HepG2 (cell line): ENCODE measurements around the gene ASF1B. TPM values are rescaled to one million over a fixed set of nuclear protein-coding genes. Genes with fewer than 3 reads are reported as not detected.

ENCODE experiments used
- ATAC-seq: fragments of 200-7000 bp; cut with Tn5 transposase; 3 replicates; pipeline ENCODE4 v1.9.1; 2020; ENCODE audit warnings: mild to moderate bottlenecking, moderate library complexity
- BruUV-seq: library from RNA; stranded (reverse); fragments of 400-500 nt; replicated peaks from 2 replicates; lab custom pipeline; 2021; lab: Mats Ljungman, UMichigan
- CTCF ChIA-PET: fragments of 300-600 bp; formaldehyde crosslinking; extraction: SDS; loops from one replicate; lab custom pipeline; 2021; ENCODE audit warnings: low total read pairs, inconsistent platforms, low intra/inter-chr PET ratio; lab: Yijun Ruan, JAX
- POLR2A ChIA-PET: fragments of 350-600 bp; sonication (Branson Sonifier 250); formaldehyde crosslinking; loops from one replicate; lab custom pipeline; 2020; ENCODE audit warnings: antibody characterized with exemption, inconsistent platforms; lab: Yijun Ruan, JAX
- DNase-seq: peaks from one replicate; pipeline ENCODE4 v3.0.0-alpha.2; 2015; ENCODE audit warnings: low spot score
- FAIRE-seq: peaks from 3 replicates; lab custom pipeline; 2011; peaks lifted over from hg19 to GRCh38; lab: Jason Lieb, UNC
- H2AFZ ChIP-seq: one replicate; pipeline ENCODE4 v1.6.1; 2011; ENCODE audit warnings: low read length, inconsistent platforms
- H3K27ac ChIP-seq: fragments of 300-600 bp; 3 replicates; pipeline ENCODE4 v1.8.0; 2011; ENCODE audit warnings: mixed run types, mild to moderate bottlenecking, mixed read lengths, low read length, inconsistent platforms; ENCODE audit not compliant: insufficient read depth; ENCODE audit errors: extremely low read length
- H3K27me3 ChIP-seq, 2 experiments: fragments of 200-600 bp in 1 of 2; 2 replicates in 1 of 2; 3 replicates in 1 of 2; pipeline versions ENCODE4 v1.6.0 to v1.8.0; 2011; ENCODE audit warnings: low read length in 2 of 2, mild to moderate bottlenecking in 2 of 2, moderate library complexity in 2 of 2, inconsistent platforms in 1 of 2; ENCODE audit not compliant: insufficient read depth in 2 of 2, control insufficient read depth in 1 of 2
- H3K36me3 ChIP-seq, 2 experiments: fragments of 200-600 bp in 1 of 2; replicated peaks in 1 of 2; 2 replicates in 1 of 2; 3 replicates in 1 of 2; pipeline versions ENCODE4 v1.5.1 to v1.8.0; 2011; ENCODE audit warnings: low read length in 2 of 2, inconsistent platforms in 1 of 2; ENCODE audit not compliant: insufficient read depth in 2 of 2, control insufficient read depth in 1 of 2
- H3K4me1 ChIP-seq: 2 replicates; pipeline ENCODE4 v1.5.1; 2012; ENCODE audit warnings: low read length, inconsistent platforms; ENCODE audit not compliant: insufficient read depth
- H3K4me2 ChIP-seq: 2 replicates; pipeline ENCODE4 v1.6.0; 2011; ENCODE audit warnings: low read depth, low read length, inconsistent platforms
- H3K4me3 ChIP-seq, 3 experiments: fragments of 200-600 bp in 1 of 3; sonication (generic), shearing (Covaris generic) in 1 of 3; replicated peaks in 1 of 3; 2 replicates each; pipeline ENCODE4 v1.5.1; 2011 to 2016; ENCODE audit warnings: low read length in 3 of 3, inconsistent platforms in 2 of 3, low read depth in 2 of 3, mild to moderate bottlenecking in 2 of 3, control low read depth in 1 of 3, mixed read lengths in 1 of 3; ENCODE audit not compliant: insufficient read depth in 1 of 3
- H3K79me2 ChIP-seq: one replicate; pipeline ENCODE4 v1.6.1; 2011; ENCODE audit warnings: low read length, inconsistent platforms; ENCODE audit not compliant: insufficient read depth
- H3K9ac ChIP-seq: 2 replicates; pipeline ENCODE4 v1.6.0; 2011; ENCODE audit warnings: mild to moderate bottlenecking, low read depth, low read length, inconsistent platforms; ENCODE audit not compliant: insufficient read depth
- H3K9me3 ChIP-seq: 2 replicates; pipeline ENCODE4 v1.5.1; 2012; ENCODE audit warnings: mild to moderate bottlenecking, low read length
- H4K20me1 ChIP-seq: 2 replicates; pipeline ENCODE4 v1.6.0; 2011; ENCODE audit warnings: inconsistent platforms, mild to moderate bottlenecking, low read length, moderate library complexity; ENCODE audit not compliant: insufficient read depth
- DBP ChIP-seq: sonication (generic); formaldehyde crosslinking; IDR thresholded peaks from 2 replicates; pipeline ENCODE4 v1.4.0; 2020; ENCODE audit warnings: missing genetic modification reagents; ENCODE audit errors: not compliant biosample characterization
- EEA1 ChIP-seq: sonication (generic); formaldehyde crosslinking; IDR thresholded peaks from 2 replicates; pipeline ENCODE4 v1.5.1; 2020; ENCODE audit warnings: mild to moderate bottlenecking, missing genetic modification reagents, borderline replicate concordance
- EP300 ChIP-seq, 3 experiments: sonication (generic) in 1 of 3; formaldehyde crosslinking in 1 of 3; IDR thresholded peaks; 2 replicates each; pipeline versions ENCODE4 v1.5.1 to v1.6.1; 2011 to 2020; ENCODE audit warnings: low read depth in 2 of 3, low read length in 2 of 3, borderline replicate concordance in 1 of 3, improper control_type of control experiment in 1 of 3, mild to moderate bottlenecking in 1 of 3, missing genetic modification reagents in 1 of 3, moderate library complexity in 1 of 3
- FUBP1 ChIP-seq: sonication (generic); formaldehyde crosslinking; IDR thresholded peaks from 2 replicates; pipeline ENCODE4 v1.5.1; 2020; ENCODE audit warnings: missing genetic modification reagents, mild to moderate bottlenecking, borderline replicate concordance
- HNF1B ChIP-seq: sonication (generic); formaldehyde crosslinking; IDR thresholded peaks from 2 replicates; pipeline ENCODE4 v1.5.1; 2020; ENCODE audit warnings: mild to moderate bottlenecking, moderate library complexity, missing genetic modification reagents
- MBD4 ChIP-seq: IDR thresholded peaks from 2 replicates; pipeline ENCODE4 v1.6.1; 2012; ENCODE audit warnings: low read length, inconsistent platforms, borderline replicate concordance
- ONECUT2 ChIP-seq: sonication (generic); formaldehyde crosslinking; IDR thresholded peaks from 2 replicates; pipeline ENCODE4 v1.4.0; 2020; ENCODE audit warnings: missing genetic modification reagents
- POGK ChIP-seq: sonication (generic); formaldehyde crosslinking; conservative IDR thresholded peaks from 2 replicates; pipeline ENCODE4 v1.8.0; 2022; ENCODE audit warnings: mild to moderate bottlenecking, moderate library complexity, missing genetic modification reagents
- RCOR2 ChIP-seq: IDR thresholded peaks from 2 replicates; pipeline ENCODE4 v1.6.1; 2016; ENCODE audit warnings: missing biosample characterization, missing genetic modification reagents
- SMAD9 ChIP-seq: sonication (generic); formaldehyde crosslinking; IDR thresholded peaks from 2 replicates; pipeline ENCODE4 v1.5.1; 2020; ENCODE audit warnings: mild to moderate bottlenecking, missing genetic modification reagents
- TBX3 ChIP-seq: fragments of 450-650 bp; IDR thresholded peaks from 2 replicates; pipeline ENCODE4 v1.6.1; 2017; ENCODE audit warnings: antibody characterized with exemption, mild to moderate bottlenecking, inconsistent platforms, borderline replicate concordance
- THAP8 ChIP-seq: sonication (generic); formaldehyde crosslinking; IDR thresholded peaks from 2 replicates; pipeline ENCODE4 v1.5.1; 2020; ENCODE audit warnings: missing genetic modification reagents, mild to moderate bottlenecking, borderline replicate concordance
- ZMYM3 ChIP-seq: sonication (generic); formaldehyde crosslinking; IDR thresholded peaks from 2 replicates; pipeline ENCODE4 v1.5.1; 2020; ENCODE audit warnings: mild to moderate bottlenecking, missing genetic modification reagents
- ZNF30 ChIP-seq: sonication (generic); formaldehyde crosslinking; IDR thresholded peaks from 2 replicates; pipeline ENCODE4 v1.5.0; 2020; ENCODE audit warnings: mild to moderate bottlenecking, missing genetic modification reagents
- ZNF761 ChIP-seq: sonication (generic); formaldehyde crosslinking; conservative IDR thresholded peaks from 2 replicates; pipeline ENCODE4 v1.4.0; 2020; ENCODE audit warnings: mild to moderate bottlenecking, missing genetic modification reagents
- WGBS: methylation state at CpG from one replicate; pipeline ENCODE4 v1.1.6; 2017; ENCODE audit warnings: low lambda C conversion rate; 5-methylcytosine and 5-hydroxymethylcytosine counted together
- in situ Hi-C: cut with HindIII; loops from 2 replicates; pipeline ENCODE4 v1.10.0; 2017; ENCODE audit warnings: low pct_unique_long_range_greater_than_20kb; ENCODE audit not compliant: extremely low pct_ligation_motif_present
- intact Hi-C: fragments of 100-400 bp; cut with micrococcal nuclease; formaldehyde crosslinking; loops from one replicate; pipeline ENCODE4 v1.10.0; 2022; ENCODE audit not compliant: unreplicated experiment
- polyA plus RNA-seq, 8 experiments: library from polyadenylated mRNA; depleted of rRNA in 3 of 8; stranded (reverse) in 7 of 8; unstranded in 1 of 8; fragments of >200 nt; fragmentation: Illumina TruSeq in 4 of 8; extraction: Trizol in 4 of 8; gene quantifications; 2 replicates each; pipeline versions ENCODE4 v1.2.1 to v1.2.3, GENCODE V29; 2011 to 2016; ENCODE audit warnings: low read depth in 4 of 8, missing spikeins in 1 of 8, mixed read lengths in 1 of 8; ENCODE audit not compliant: insufficient read depth in 1 of 8
- total RNA-seq, 5 experiments: library from RNA; depleted of rRNA; stranded (reverse); fragments of >200 nt; fragmentation: Illumina TruSeq; extraction: Trizol; gene quantifications; 2 replicates each; pipeline ENCODE4 v1.2.3, GENCODE V29; 2016; ENCODE audit warnings: low read depth in 1 of 5

ASF1B gene
- total and polyA plus RNA-seq, 2 of the 13 experiments (the other 11 are each of a cell fraction or from before 2014, with no cell fraction given): 18.2 to 24.8 TPM

GRCh38 chr19:14164724-14165493 is 28.5 kb upstream of the ASF1B start (continued):
- TF ChIP-seq EP300 (IDR thresholded peaks at IDR 0.05; ENCODE audit: low read depth in 2 of 2, low read length in 2 of 2): no peak
- TF ChIP-seq EP300 (CRISPR knock-in tag; IDR thresholded peaks at IDR 0.05; ENCODE audit: borderline replicate concordance): no peak
- no peak for TF ChIP-seq ZNF30 (CRISPR knock-in tag)
- no peak for TF ChIP-seq MBD4
- TF ChIP-seq FUBP1: no peak
- TF ChIP-seq DBP (CRISPR knock-in tag): no peak
- no peak for TF ChIP-seq TBX3
- no peak for TF ChIP-seq ZMYM3
- TF ChIP-seq THAP8: no peak

- Histone ChIP-seq H3K4me1 (no peaks in the 10 kb centered on the region), H3K9ac (no peak overlapping the region), H4K20me1 (no peaks in the 10 kb centered on the region), H3K4me2 (no peak overlapping the region), H3K79me2 (no peaks in the 10 kb centered on the region), H3K36me3 (no peaks in the 10 kb centered on the region), H3K27ac (no peak overlapping the region)
- intact Hi-C loops: no loop called here
- no peak for FAIRE-seq
- in situ Hi-C loops: no loop called here
- CTCF ChIA-PET: no interaction called here
- TF ChIP-seq RCOR2 (CRISPR knock-in tag) (no peak), ZNF761 (CRISPR knock-in tag) (no peak), EEA1 (CRISPR knock-in tag) (no peak), ONECUT2 (CRISPR knock-in tag) (no peak), SMAD9 (no peak), HNF1B (CRISPR knock-in tag) (no peak), POGK (CRISPR knock-in tag) (no peak)
- TF ChIP-seq, all 625 proteins: peak for 0
- ATAC-seq: no peak
- Histone ChIP-seq H3K9me3 (no peaks in the 10 kb centered on the region), H3K4me3 (no peak overlapping the region), H2AFZ (no peak overlapping the region), H3K27me3 (no peaks in the 10 kb centered on the region; a peak in 1 of 5 replicates)
- 54% methylated on average over 10 of the region's 11 CpGs for WGBS
- no peak for DNase-seq
- POLR2A ChIA-PET: no interaction called here
- BruUV-seq: no TSS peak
These were observed 27.7 kb upstream of the ASF1B start for GRCh38 chr19:14164082-14164481.
